ENCODE data around the gene RREB1.

Gene RREB1

DNA sequence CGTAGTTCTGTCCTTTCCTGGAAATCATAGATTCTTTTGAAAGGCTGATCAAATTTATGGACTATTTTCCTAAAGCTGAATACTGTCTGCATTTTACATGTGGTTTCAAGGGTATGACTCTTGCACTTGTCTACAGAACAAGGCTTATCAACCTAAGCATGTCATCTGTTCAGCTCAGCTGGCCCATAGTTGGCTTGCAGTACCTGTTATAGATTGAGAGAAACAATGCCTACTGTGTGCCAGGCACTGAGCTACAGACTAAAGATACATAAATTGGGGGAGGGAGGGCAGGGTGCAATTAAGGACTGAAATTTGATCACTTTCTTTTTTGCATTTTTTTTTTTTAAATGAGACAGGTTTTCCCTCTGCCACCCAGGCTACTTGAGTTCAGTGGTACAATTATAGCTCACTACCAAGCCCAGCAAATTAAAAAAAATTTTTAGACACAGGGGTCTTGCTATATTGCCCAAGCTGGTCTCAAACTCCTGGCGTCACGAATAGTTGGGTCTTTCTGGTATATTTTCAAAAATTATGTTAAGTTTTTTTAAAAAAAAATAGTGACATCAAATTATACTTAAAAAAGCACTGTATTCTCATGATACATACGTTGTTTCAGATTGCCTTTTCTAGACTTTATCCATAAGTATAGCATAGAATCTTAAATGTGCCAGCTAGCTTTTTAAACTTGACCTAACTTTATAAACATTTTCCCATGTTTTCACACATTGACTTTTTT is 52.2 kb downstream of the RREB1 start:
- no peak for DNase-seq (ENCODE audit: low read depth in 2 of 3, low spot score in 2 of 3)

DNA sequence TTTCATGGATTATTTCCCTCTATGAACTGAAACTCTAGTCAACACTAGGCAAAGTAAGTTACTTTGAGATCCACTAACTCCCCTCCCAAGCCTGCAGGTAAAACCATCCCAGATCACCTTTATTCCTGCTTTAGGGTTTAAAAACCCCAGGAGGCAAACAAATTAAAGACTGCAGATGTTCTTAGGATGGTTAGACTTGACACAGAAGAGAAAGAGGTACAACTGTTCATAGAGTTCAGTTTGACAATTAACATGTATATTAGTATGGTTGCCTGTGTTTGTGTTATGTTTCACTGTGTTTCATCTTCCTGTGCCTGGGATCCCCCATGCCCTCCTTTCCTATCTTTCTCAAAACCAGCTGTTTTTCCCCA is 53.5 kb downstream of the RREB1 start:
- no peak for DNase-seq (ENCODE audit: low read depth in 2 of 3, low spot score in 2 of 3)

DNA sequence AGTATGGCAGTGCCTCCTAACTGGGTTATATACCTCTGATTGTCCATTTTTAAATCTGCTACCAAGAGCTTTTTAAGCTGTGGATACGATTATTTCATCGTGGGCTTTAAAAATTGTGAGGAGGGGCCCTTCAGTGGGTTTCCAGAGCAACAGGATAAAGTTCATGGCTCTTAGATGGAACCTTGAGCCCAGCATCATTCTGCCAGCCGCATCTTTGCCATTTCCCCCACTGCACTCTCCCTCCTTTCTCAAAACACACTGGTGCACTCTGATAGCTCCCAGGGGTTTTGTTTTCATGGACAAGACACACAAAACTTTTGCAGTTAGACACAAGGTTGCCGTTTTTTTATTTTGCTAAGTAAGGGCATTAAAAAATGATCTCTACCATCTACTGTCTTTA is 54.1 kb downstream of the RREB1 start:
- DNase-seq (ENCODE audit: low read depth in 2 of 3, low spot score in 2 of 3), result no peak

DNA sequence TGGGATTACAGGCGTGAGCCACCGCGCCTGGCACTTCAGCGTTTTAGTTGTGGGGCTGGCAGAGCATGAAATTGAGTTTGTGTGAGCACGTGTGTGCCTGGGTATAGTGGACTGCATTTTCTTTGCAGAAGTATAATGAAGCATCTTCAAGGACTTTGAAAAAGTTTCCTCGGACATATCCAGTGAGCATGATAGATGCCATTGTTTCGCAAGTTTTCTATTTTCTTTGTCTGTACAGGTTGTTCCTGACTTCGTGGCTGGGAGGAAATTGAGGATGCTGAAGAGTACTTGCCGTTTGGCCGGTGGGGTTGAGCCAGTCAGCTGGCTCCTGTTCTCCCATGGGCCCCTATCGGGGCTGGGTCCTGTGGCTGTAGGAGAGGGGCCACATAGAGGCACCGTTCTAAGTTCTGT is 55.9 kb downstream of the RREB1 start:
- no peak for DNase-seq (ENCODE audit: low read depth in 2 of 3, low spot score in 2 of 3)

DNA sequence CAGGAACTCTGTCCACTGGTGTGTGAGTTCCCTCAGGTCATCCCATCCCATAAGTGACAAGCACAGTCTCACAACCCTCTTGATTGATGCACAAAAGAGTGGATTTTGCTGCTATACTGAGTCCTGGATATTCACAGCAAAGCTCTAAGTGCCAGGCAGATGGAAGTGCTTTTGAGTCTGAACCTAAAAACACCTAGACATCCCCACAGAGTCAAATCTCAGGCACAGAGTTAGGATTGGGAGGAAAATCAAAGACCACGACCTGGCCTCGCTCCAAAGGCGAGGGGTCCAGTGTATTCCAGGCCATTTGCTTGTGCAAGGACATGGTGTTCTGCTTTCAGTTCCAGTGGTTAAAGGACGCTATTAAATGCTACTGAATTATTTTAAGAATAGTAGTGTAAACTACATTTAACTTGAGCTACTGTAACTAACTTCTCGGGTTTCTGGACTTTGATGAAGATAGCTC is 56.8 kb downstream of the RREB1 start:
- DNase-seq (ENCODE audit: low read depth in 2 of 3, low spot score in 2 of 3), result no peak

DNA sequence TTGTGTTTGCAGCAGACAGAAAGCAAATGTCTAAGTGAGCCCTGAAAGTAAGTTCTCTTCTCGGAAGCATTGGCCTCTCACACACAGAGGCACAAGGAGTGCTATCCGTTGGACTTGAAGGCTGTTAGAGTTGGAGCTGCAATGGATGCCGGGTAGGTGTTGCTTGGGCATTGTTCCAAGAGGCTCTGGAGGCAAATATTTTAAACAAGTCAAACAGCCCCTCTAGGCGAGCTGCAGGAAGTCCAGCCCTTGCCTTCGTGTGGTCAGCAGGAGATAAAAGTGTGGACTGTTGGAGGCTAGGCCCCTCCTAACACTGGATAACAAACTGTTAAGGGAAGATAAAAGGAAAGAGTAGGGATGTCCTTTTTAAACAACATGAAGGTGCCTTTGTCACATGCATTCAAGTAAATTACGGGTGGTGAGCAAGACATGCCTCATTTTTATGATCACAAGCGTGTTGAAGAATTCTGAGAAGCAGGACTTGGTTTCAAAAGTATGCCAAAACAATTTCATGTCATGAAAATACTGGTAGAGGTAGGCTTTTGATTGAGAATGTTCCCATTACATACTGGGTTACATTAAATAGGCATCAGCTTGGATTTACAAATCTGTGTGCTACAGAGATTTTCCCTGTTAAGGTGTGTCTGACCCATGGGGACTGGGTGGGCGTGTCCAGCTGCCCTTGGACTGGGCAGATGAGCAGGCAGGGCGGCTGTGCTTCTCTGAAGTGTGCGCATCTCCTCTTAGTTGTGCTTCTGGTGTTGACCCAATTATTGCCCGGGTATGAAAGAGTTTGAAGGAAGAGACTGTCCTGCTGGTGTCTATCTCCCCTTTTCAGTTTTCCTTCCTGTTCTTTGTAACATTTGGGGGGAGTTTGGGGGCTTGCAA is 57.5 kb downstream of the RREB1 start:
- DNase-seq (ENCODE audit: low read depth in 2 of 3, low spot score in 2 of 3), result no peak

DNA sequence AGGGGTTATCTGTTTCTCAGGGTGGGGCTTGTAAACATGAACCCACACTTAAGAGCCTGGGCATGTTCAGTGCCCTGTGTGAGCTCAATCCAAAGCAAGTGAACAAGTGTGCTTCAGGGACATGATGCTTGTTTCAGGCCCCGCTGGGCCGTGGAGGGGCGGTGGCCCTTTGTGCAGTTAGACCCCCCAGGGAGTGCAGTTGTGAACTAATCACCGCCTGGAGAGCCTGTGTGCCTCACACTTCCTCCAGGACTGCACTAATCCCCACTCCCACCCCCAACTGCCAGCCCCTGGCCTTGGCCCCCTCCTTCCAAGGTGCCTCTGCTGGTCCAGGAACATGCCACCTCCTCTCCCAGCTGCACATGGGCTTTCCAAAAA is 58.1 kb downstream of the RREB1 start:
- DNase-seq (ENCODE audit: low read depth in 2 of 3, low spot score in 2 of 3), result no peak

DNA sequence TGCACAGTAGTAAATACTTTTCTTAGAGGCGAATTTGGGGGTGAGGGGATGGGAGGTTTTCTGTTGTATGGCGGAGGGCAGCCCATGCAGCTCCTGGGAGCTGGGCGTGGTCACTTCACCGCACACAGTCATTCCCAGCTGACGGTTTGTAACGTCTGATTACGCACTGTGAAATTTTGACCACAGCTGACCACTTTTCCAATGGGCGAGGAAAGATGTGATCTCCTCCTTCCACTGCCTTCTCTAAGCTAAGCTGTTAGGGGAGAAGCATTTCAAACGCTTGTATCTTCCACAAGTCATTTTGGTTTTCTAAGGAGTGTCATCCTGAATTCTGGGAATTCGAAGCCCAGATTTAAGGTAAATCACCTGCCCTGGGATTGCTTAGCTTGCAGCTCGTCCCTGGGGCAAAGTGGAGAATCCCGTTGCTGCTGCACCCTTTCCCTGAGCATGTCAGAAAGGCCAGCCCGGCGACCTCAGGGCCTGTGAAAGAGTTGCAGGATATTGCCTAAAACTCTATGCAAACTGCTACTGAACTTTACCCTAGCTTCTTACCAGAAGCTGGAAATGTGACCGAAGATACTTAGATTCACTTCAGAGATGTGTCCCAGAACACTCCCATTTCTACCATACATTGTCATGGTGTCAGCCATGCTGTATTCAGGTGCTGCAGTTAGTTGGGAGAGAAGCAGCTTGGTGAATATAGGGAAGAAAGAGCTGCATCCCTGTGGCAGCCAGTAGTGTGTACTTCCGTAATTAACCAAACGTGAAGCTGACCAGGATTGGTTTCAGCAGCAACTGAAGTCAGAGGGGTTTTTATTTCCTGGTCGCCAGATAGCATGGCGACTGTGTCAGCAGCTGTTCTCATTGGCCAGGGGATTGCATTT is 58.9 kb downstream of the RREB1 start:
- no peak for DNase-seq (ENCODE audit: low read depth in 2 of 3, low spot score in 2 of 3)

DNA sequence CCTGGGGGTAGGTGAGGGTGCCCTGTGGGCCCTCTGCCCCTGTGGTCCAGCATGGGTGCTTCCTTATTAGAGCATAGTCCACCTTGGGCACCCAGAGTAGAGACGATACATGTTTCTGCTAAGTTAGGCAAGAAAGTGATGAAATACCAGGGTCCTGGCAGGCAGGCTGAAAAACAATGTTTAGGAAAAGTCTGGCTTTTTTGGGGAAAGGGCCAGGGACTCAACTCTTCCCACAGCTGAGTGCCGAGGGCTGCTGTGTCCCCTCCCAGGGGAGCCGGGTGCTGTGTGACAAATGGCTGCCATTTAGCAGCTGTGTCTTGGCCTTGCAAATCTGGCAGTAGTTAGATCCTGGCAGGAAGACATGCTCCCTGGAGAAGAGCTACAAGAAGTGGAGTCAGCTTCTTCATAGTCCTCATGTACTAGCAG is 61.5 kb downstream of the RREB1 start:
- no peak for DNase-seq (ENCODE audit: low read depth in 2 of 3, low spot score in 2 of 3)

DNA sequence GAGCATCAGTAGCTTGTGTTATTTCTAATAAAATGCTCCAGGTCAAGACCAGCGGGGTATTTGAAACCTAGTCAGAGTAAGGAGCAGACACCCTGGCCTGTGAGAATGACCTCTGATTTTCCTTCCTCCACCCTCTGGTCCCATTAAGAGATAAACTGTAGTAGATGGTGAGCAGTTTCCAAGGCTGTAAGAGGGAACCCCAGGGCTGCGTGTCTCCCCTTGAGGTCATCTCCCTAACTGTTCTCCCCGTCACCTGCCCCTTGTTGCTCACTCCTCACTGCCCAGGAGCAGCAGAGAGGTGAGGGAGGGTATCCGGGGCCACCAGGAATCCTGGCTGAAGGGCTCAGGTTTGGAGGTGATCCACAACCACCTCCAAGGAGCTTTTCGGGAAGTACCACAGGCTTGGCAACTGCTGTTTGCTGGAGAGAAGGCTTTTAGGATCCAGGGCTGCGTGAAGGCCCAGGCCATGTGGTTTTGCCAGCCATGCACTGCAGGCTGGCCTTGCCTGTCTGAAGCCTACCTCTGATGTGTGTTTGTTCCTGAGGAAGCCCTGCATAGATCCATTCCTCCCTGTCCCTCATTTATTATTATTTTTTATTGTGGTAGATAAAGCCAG is 62.5 kb downstream of the RREB1 start:
- DNase-seq (ENCODE audit: low read depth in 2 of 3, low spot score in 2 of 3), result no peak

DNA sequence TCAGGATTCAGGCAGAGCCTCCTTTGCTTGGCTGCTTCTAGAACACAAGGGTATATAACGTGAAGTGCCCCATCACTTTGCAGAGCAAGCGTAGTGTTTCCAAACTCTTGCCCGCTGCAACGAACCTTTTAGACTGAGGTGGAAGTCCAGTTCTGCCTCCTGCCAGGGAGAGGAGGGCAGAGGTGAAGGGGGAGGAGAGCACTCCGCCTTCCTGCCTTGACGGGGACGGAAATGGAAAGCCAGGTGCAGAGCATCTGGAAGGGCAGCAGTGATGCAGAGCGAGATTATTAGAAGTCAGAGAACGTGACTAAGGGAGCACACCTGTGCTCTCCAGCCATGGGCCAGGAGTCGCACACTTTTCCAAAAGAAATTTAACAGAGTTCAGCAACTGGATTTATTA is 63.4 kb downstream of the RREB1 start:
- DNase-seq (ENCODE audit: low read depth in 2 of 3, low spot score in 2 of 3), result no peak

DNA sequence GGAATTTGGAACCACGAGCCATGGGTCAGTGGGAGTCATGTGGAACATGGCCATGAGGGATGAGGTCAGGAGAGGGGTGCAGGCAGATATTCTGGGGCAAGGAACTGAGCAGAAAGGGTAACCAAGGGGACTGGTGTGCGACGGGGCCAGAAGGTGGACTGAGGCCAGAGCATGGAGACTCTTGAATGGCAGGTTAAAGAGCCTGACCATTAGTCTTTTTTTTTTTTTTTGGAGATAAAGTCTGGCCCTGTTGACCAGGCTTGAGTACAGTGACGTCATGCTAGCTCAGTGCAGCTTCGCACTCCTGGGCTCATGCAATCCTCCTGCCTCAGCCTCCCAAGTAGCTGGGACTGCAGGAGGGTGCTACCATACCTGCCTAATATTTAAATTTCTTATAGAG is 64.0 kb downstream of the RREB1 start:
- DNase-seq (ENCODE audit: low read depth in 2 of 3, low spot score in 2 of 3), result no peak

DNA sequence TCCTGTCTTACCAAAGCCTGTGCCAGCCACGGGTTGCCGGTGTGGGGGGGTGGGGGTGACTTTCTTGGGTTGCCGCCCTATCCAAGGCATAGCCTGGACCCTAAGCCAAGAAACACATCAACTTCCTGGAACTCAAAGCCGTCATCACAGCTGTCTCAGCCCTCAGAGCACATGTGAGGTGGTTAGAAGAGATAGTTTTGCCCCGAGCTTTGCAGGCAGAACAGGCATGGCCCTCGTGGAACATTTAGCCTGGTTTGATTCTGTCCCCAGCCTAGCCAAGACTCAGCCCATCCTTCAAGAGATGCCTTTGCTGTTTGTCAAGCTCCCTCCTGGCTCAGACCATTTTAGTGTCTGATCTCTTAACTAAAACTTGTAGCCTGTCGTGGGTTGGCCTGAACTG is 64.9 kb downstream of the RREB1 start:
- DNase-seq (ENCODE audit: low read depth in 2 of 3, low spot score in 2 of 3), result no peak

DNA sequence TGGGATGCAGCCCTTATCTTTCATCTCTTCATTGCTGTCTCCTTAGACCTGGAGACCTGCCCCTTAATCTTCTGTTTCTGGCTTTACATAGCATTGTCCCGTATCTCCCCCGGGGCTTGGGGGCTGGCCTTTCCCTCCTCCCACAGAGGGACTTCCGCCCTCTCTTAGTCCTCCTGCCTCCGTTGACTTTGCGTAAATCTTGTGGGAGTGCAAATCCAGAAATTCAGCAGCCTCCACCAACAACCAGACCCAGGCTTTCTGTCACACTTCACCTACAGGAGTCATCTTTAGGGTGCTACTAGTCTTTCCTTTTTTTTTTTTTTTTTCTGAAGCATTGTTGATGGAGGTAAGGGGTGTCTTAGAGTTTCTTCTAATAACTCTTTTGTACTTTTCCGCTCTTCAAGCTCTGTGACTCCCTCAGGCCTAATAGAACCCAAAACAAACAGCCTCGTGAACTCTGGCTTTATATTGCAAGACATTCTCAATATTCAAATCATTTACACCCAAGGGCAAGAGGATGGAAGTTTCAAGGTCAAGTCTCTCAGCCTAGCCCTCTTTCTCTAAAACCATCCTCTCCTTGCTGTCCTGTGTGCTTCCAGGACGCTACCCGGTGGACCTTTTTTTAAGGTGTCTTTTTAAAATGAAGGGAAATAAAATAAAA is 66.2 kb downstream of the RREB1 start:
- DNase-seq (ENCODE audit: low read depth in 2 of 3, low spot score in 2 of 3), result no peak

DNA sequence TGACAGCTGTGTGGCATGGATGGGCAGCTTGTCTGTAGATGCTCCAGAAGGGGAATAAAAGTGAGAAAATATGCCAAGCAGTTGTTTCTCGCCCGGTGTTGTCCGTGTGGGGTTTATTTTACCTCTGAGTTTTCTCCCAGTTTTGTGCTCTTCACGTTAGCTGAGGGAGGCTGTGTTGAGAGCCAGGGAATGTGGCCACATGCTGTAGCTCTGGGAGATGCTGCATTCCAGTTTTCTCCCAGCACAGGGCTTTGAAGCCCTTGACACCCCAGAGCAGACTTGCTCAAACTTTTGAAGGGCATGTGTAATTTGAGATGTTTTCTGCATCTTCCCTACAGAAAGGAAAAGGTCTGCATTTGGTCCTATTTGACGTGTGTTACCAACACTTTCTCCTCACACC is 67.7 kb downstream of the RREB1 start:
- no peak for DNase-seq (ENCODE audit: low read depth in 2 of 3, low spot score in 2 of 3)

DNA sequence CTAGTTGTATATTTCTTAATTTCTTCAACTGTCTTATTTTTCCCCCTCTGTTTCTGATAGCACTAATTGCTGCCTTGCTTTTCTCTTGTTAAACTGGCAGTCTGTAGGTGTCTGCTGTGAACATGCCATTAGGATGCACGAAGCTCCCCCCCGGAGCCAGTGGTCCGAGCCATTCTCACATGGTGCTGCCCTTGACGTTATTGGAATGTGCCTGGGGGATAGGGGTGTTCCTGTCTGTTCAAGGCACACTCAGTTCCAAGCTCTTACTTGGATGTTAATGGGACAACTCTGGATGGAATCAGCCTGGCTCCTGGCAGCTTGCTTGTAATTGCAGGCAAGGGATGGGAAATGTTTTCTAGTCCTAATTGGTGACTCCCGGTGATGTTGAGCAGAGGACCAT is 68.4 kb downstream of the RREB1 start:
- DNase-seq (ENCODE audit: low read depth in 2 of 3, low spot score in 2 of 3), result no peak

DNA sequence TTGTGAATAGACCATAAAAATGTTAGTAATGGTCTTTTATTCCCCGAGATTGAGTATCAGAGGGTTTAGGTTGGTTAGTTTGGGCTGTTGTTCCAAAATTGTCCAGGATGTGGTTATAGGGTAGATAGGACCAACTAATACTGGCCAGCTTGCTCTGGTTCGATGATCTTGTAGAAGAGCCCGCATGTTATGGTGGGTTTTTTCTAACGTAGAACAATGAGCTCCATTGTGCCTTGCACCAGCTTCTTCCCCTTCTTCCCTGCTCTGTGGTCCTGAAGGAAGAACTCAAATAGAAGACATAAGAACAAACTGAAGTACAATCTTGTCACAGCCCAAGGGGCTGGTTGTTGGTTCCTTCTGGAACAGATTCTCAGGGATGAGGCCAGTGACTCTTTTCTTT is 70.5 kb downstream of the RREB1 start:
- no peak for DNase-seq (ENCODE audit: low read depth in 2 of 3, low spot score in 2 of 3)

DNA sequence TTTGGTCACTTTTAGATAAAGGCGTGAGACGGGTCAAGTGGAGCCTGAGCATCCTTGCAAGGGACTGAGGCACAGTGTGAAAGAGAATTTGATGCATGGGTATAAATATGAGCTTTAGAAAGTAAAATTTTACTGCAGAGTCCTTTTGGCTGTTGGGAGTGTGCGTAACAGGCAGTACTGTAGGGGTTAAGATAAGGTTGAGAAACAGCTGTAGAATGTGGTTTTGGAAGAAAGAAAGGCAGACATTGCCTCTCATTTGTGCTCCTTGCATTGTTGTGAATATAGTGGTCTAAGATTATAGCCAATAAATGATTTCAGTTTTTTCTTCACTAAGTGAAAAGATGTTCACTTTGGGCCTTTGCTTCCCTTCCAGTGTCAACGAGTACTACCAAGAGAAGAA is 73.0 kb downstream of the RREB1 start:
- no peak for DNase-seq (ENCODE audit: low read depth in 2 of 3, low spot score in 2 of 3)

DNA sequence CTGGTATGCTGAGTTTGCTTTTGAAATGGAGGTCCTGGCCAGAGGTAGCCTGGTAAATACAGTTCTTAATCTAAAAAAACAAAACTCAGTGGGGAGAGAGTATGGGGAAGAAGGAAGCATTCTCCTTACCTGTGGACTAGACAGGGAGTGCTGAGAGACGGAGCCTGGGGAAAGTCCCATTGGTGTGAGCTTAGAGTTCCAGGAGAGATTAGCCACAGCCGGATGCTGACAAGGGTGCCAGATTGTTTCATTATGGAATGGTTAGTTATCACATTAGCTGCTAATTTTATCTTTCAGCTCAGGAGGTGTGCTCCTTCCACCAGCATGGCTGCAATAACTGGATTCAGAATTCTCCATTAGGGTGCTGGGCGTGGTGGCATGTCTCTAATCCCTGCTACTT is 75.9 kb downstream of the RREB1 start:
- DNase-seq (ENCODE audit: low read depth in 2 of 3, low spot score in 2 of 3), result no peak

DNA sequence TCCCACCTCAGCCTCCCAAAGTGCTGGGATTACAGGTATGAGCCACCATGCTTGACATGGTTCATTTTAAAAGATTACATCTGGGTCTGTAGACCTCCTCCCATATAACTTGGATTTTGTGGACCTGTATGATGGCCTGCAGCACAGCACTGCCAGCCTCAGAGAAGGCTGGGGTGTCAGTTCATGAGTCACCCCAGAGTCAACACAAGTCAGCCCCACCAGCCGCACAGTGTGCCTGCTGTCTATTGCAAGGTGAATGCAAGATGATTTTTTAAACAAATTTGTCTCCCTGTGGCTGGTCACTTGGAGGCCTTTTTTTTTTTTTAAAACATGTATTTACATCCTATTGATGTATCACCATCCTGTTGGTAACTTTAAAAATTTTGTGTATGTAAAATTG is 76.7 kb downstream of the RREB1 start:
- no peak for DNase-seq (ENCODE audit: low read depth in 2 of 3, low spot score in 2 of 3)

DNA sequence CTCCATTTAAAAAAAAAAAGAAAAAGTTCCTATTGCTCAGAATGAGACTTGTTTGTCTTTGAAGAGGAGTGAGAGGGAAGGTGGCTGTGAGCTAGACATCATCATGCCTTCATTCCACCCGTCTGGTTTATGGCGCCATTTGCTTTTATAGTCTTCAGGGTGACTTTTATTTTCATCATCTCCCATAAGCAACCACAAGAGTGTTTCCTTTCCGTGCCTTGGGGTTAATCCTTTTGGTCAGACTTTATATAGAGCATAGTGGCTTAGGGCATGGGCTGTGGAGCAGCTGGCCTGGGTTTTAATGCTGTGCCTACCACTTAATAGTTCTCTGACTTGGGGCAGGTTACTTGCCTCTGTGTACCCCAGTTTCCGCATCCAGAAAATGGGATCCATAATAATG is 77.8 kb downstream of the RREB1 start:
- DNase-seq (ENCODE audit: low read depth in 2 of 3, low spot score in 2 of 3), result no peak

All from activated CD8-positive, alpha-beta memory T cell treated with anti-CD3 and anti-CD28 coated beads for 48 hours (primary cell).